NT2/D1 (cell line): ENCODE data around the gene MAP3K19.

Experiments
- SUZ12 ChIP-seq: IDR thresholded peaks from 2 replicates; pipeline ENCODE4 v1.6.1; 2011; ENCODE audit not compliant: insufficient read length, insufficient read depth; ENCODE audit errors: extremely low read depth
- YY1 ChIP-seq: IDR thresholded peaks from 2 replicates; pipeline ENCODE4 v1.6.1; 2011; ENCODE audit not compliant: insufficient read length, insufficient read depth
- ZNF274 ChIP-seq: IDR thresholded peaks from 2 replicates; pipeline ENCODE4 v1.6.1; 2011; ENCODE audit warnings: mild to moderate bottlenecking, low read depth, low read length

GRCh38 chr2:135010200-135010942 is 36.9 kb downstream of the MAP3K19 start:
- no peak for TF ChIP-seq SUZ12
- TF ChIP-seq YY1, result no peak
- no peak for TF ChIP-seq ZNF274
